K562 (cell line): Measurements from ENCODE around the gene MYL10. TPM values are rescaled to one million over a fixed set of nuclear protein-coding genes. Genes with fewer than 3 reads are reported as not detected.

Experiments
- EP300 ChIP-seq: IDR thresholded peaks from 2 replicates; pipeline ENCODE4 v1.6.1; 2012; ENCODE audit warnings: low read length, improper control_type of control experiment
- HNRNPK ChIP-seq: fragments of 200-400 bp; formaldehyde crosslinking; IDR thresholded peaks from one replicate; pipeline ENCODE4 v1.6.1; 2018; ENCODE audit warnings: mild to moderate bottlenecking, low read depth, low read length; ENCODE audit not compliant: poor library complexity, severe bottlenecking
- KLF1 ChIP-seq: fragments of 450-650 bp; IDR thresholded peaks from 2 replicates; pipeline ENCODE4 v1.6.1; 2016; ENCODE audit warnings: missing genetic modification characterization, missing compliant biosample characterization
- MIER1 ChIP-seq: fragments of 450-650 bp; IDR thresholded peaks from 2 replicates; pipeline ENCODE4 v1.6.1; 2016; ENCODE audit warnings: antibody characterized with exemption, mild to moderate bottlenecking, low read depth
- RFX5 ChIP-seq: IDR thresholded peaks from 2 replicates; pipeline ENCODE4 v1.6.1; 2011; ENCODE audit warnings: low read depth, mild to moderate bottlenecking, improper control_type of control experiment, low read length
- SIN3A ChIP-seq, 2 experiments: fragments of 150-350 bp in 1 of 2; IDR thresholded peaks; 2 replicates each; pipeline ENCODE4 v1.6.1; 2011 to 2016; ENCODE audit warnings: borderline replicate concordance in 2 of 2, low read depth in 2 of 2, low read length in 2 of 2, mild to moderate bottlenecking in 2 of 2, moderate library complexity in 2 of 2; ENCODE audit not compliant: control insufficient read depth in 1 of 2
- TAF9B ChIP-seq: fragments of 450-650 bp; IDR thresholded peaks from 2 replicates; pipeline ENCODE4 v1.6.1; 2018; ENCODE audit warnings: mild to moderate bottlenecking; ENCODE audit not compliant: partially characterized antibody
- ZC3H11A ChIP-seq: IDR thresholded peaks from 2 replicates; pipeline ENCODE4 v1.6.1; 2012; ENCODE audit warnings: low read depth, low read length, improper control_type of control experiment
- ZNF431 ChIP-seq: sonication (generic); formaldehyde crosslinking; IDR thresholded peaks from 2 replicates; pipeline ENCODE4 v1.8.0; 2022; ENCODE audit warnings: mild to moderate bottlenecking, missing genetic modification reagents
- polyA plus RNA-seq, 8 experiments: library from polyadenylated mRNA; depleted of rRNA in 4 of 8; stranded (reverse) in 5 of 8; unstranded in 3 of 8; fragments of >200 nt; fragmentation: Nextera tagmentation in 2 of 8; fragmentation: Illumina TruSeq in 1 of 8; extraction: Ambion mirVana in 2 of 8; extraction: Trizol in 1 of 8; gene quantifications; 2 replicates each; pipeline versions ENCODE4 v1.2.1 to v1.2.3, GENCODE V29; 2011 to 2014; ENCODE audit warnings: inconsistent platforms in 1 of 8, missing spikeins in 1 of 8
- total RNA-seq, 7 experiments: library from RNA; depleted of rRNA in 6 of 7; stranded (reverse); fragments of >200 nt in 6 of 7; fragmentation: Illumina TruSeq in 2 of 7; extraction: Trizol in 2 of 7; gene quantifications; 2 replicates each; pipeline versions ENCODE4 v1.2.1 to v1.2.3, GENCODE V29; 2011 to 2021; ENCODE audit warnings: low replicate concordance in 1 of 7
- TF ChIP-seq, protein P1 (sequence below): fragments of 450-650 bp; IDR thresholded peaks from 2 replicates; pipeline ENCODE4 v1.6.1; 2016; ENCODE audit warnings: mild to moderate bottlenecking
- TF ChIP-seq, protein P2 (sequence below): IDR thresholded peaks from 2 replicates; pipeline ENCODE4 v1.6.1; 2016; ENCODE audit warnings: missing genetic modification characterization, missing compliant biosample characterization

MYL10 gene
- total and polyA plus RNA-seq, 9 of the 15 experiments (the other 6 are each of a cell fraction or from before 2014, with no cell fraction given), result not detected

DNA sequence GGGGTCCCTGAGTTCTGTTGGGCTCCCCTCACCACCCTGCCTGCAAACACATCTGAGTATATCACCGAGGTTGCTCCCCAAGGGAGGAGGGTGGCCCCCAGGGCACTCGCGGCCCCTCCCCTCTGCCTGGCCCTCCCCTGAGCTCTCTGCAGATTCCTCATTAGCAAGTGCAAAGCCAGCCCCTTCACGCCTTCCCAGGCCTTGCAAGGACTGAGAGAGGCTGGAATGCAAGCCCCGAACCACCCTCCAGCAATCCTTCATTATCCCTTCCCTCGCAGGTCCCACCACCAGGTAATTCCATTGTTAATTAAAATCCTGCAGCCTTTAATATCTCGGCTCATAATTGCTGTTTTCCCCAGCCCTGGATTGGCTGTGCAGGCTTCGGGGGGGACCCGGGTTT is 35.3 kb upstream of the MYL10 start (continued):
- TF ChIP-seq SIN3A (IDR thresholded peaks at IDR 0.05; ENCODE audit: borderline replicate concordance in 2 of 2, control insufficient read depth in 1 of 2, low read depth in 2 of 2, low read length in 2 of 2) (no peak), HNRNPK (no peak), KLF1 (no peak), MIER1 (no peak), EP300 (no peak), TAF9B (no peak), ZC3H11A (no peak), ZNF431 (CRISPR knock-in tag) (no peak), RFX5 (no peak)
- TF ChIP-seq, protein P1, sequence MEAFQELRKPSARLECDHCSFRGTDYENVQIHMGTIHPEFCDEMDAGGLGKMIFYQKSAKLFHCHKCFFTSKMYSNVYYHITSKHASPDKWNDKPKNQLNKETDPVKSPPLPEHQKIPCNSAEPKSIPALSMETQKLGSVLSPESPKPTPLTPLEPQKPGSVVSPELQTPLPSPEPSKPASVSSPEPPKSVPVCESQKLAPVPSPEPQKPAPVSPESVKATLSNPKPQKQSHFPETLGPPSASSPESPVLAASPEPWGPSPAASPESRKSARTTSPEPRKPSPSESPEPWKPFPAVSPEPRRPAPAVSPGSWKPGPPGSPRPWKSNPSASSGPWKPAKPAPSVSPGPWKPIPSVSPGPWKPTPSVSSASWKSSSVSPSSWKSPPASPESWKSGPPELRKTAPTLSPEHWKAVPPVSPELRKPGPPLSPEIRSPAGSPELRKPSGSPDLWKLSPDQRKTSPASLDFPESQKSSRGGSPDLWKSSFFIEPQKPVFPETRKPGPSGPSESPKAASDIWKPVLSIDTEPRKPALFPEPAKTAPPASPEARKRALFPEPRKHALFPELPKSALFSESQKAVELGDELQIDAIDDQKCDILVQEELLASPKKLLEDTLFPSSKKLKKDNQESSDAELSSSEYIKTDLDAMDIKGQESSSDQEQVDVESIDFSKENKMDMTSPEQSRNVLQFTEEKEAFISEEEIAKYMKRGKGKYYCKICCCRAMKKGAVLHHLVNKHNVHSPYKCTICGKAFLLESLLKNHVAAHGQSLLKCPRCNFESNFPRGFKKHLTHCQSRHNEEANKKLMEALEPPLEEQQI, result no peak
- TF ChIP-seq, protein P2, sequence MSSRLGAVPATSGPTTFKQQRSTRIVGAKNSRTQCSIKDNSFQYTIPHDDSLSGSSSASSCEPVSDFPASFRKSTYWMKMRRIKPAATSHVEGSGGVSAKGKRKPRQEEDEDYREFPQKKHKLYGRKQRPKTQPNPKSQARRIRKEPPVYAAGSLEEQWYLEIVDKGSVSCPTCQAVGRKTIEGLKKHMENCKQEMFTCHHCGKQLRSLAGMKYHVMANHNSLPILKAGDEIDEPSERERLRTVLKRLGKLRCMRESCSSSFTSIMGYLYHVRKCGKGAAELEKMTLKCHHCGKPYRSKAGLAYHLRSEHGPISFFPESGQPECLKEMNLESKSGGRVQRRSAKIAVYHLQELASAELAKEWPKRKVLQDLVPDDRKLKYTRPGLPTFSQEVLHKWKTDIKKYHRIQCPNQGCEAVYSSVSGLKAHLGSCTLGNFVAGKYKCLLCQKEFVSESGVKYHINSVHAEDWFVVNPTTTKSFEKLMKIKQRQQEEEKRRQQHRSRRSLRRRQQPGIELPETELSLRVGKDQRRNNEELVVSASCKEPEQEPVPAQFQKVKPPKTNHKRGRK, result no peak
